ENCODE measurements around the gene CHCHD3. TPM values are rescaled to one million over a fixed set of nuclear protein-coding genes. Genes with fewer than 3 reads are reported as not detected.

The CHCHD3 gene
- total RNA-seq, 2 experiments from 2014 or later = 39.0 to 41.5 TPM

DNA sequence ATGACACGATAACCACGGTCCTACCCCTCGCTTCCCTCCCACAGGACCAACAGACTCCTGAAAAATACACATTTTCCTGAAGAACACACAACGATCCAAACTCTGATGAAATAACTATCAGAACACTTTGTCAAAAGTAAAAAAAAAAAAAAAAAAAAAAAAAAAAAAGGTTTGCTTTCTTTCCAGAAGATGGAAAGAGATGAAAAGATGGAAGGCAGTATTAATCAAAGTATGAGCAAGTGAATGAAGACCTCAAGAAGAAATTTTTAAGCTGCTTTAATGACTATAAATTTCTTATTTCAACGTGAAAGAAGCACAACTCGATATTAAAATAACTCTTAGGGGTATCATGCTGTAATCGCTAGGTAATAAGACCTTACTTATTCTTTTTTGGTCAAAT, 202.3 kb downstream of the CHCHD3 start:
- CTCF ChIA-PET = no interaction called here
- peaks cover 17% of the 10 kb centered on the region for H3K4me1 Mint-ChIP-seq
- no peak overlapping the region for H3K27ac Mint-ChIP-seq
- DNase-seq = no peak
- no peaks in the 10 kb centered on the region for H3K9me3 Mint-ChIP-seq
- no peaks in the 10 kb centered on the region for H3K27me3 Mint-ChIP-seq
- POLR2A ChIA-PET = no interaction called here
- H3K36me3 Mint-ChIP-seq (ENCODE audit: low read depth) = peaks cover 5% of the 10 kb centered on the region
- H3K4me3 Mint-ChIP-seq = no peak overlapping the region

DNA sequence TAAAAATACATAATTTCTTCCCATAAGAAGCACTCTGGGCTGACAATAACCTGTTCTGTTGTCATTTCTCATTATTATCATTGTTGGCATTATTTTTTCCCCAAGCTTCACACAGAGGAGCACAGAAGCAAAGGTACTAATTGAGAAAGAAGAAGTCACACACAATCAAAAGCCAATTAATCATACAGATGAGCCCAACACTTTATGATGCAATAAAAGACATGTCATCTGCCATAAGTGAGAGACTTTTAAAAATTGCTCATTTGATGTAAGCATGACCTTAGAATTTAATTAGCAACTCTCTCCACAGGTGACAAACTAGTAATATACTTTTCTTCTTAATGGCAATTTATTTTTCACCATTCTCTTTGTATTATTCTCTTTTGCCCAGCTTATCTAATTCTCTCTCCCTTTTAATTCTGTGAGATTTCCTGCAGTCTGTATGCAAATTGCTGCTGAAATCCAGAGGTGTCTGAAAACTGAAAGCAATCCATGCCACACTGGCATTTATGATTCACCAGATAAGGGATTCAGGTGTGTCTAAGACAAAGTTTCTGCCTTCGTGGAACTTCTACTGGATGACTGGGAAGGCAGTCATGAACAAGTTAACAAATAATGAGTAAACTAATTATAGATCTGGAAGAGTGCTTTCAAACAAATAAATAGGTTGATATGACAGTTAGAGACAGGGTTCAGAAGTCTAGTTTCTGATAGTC, 203.5 kb downstream of the CHCHD3 start:
- Mint-ChIP-seq H3K4me1 (peaks cover 10% of the 10 kb centered on the region), H3K36me3 (ENCODE audit: low read depth) (no peaks in the 10 kb centered on the region), H3K4me3 (no peak overlapping the region), H3K27ac (no peak overlapping the region), H3K27me3 (no peaks in the 10 kb centered on the region), H3K9me3 (no peaks in the 10 kb centered on the region)
- POLR2A ChIA-PET = no interaction called here
- CTCF ChIA-PET = no interaction called here
- no peak for DNase-seq

DNA sequence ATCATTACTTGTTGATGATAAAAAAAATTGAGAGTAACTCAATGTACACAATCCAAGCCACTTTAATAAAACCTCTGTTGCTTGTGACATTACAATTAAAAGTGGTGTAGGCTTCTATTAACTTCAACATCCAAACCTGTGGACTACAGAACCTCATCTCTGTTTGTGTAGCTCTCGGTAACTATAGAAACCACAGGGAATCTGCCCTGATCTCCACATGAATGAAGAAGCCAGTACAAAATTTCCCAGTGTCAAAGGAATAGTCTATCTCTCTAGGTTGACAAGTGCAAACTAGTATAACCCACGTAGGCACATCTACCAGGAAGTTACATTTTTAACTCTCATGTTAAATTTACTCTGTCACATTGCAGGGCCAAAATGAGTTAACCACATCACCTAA, 204.3 kb downstream of the CHCHD3 start:
- peaks cover 2% of the 10 kb centered on the region for H3K4me1 Mint-ChIP-seq
- H3K36me3 Mint-ChIP-seq (ENCODE audit: low read depth) = no peaks in the 10 kb centered on the region
- H3K9me3 Mint-ChIP-seq = no peaks in the 10 kb centered on the region
- no peak overlapping the region for H3K27ac Mint-ChIP-seq
- no peak overlapping the region for H3K4me3 Mint-ChIP-seq
- ChIA-PET POLR2A (no interaction called here), CTCF (no interaction called here)
- no peaks in the 10 kb centered on the region for H3K27me3 Mint-ChIP-seq
- DNase-seq = no peak

DNA sequence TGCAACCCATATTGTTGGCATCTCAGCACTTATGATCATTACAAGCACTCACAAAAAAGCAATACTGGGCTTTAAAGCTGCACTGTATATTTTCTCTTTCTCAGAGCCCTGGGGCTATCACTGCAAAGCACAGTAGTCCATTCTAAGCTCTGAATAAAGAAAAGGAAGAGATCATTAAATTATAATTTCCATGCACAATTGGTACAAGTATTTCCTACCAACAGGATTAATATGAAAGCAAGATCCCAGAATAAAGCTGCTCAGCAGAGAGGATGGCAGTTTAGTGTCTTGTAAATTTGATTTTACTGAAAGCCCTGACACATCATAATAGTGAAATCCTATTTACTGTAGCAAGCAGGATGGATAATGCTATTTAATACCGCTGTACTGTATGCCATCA, 205.3 kb downstream of the CHCHD3 start:
- H3K4me3 Mint-ChIP-seq = no peak overlapping the region
- H3K36me3 Mint-ChIP-seq (ENCODE audit: low read depth) = no peaks in the 10 kb centered on the region
- no peak for DNase-seq
- no peaks in the 10 kb centered on the region for H3K27me3 Mint-ChIP-seq
- no peaks in the 10 kb centered on the region for H3K9me3 Mint-ChIP-seq
- no peaks in the 10 kb centered on the region for H3K4me1 Mint-ChIP-seq
- ChIA-PET POLR2A (no interaction called here), CTCF (interaction anchor here (1.3 kb wide), 1 partner anchor 10 kb away, joined by 3 read pairs; no protein-coding TSS in a partner anchor)
- no peak overlapping the region for H3K27ac Mint-ChIP-seq

DNA sequence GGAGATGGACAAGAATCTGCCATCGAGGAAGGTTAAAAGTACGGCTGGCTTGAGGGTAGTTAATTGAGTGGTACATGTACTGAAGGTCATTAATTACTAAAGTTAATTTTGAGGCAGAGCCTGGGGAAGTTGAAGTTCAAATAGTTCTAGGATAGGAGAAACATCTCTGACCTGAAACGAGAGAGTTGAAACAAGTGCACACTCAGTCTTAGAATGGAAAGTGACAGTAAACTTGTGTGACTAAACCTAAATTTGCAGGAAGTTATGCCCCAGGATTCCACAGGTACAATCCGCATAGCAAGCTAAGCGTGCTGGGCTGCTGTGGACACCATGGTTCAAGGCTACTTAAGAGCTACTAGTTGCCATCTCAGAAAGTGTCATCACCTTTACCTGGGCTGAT, 209.9 kb downstream of the CHCHD3 start:
- POLR2A ChIA-PET = no interaction called here

DNA sequence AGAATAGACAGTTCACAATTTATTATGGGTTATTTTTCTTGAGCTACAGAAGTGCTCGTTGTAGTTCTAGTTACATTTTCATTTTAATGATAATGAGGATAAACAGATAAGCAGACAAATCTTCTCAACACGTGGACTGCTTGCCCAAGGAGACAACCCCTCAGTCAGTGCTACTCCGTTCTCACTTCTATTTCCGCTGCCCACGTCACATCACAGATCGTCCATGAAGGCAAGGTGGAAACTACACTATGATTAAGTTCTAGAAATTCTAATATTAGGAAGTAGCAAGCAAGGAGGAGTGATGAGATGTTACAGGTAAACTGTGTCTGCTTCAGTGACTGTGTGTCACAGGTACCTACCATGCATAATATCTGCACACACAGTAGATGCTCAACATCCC, 210.5 kb downstream of the CHCHD3 start:
- CTCF ChIA-PET = no interaction called here
- Mint-ChIP-seq H3K4me3 (no peak overlapping the region), H3K27me3 (no peaks in the 10 kb centered on the region), H3K4me1 (no peaks in the 10 kb centered on the region), H3K36me3 (ENCODE audit: low read depth) (peaks cover under 1% of the 10 kb centered on the region), H3K27ac (no peak overlapping the region), H3K9me3 (no peaks in the 10 kb centered on the region)
- POLR2A ChIA-PET = no interaction called here
- no peak for DNase-seq

More for the DNA sequence above, 209.9 kb downstream of the CHCHD3 start:
- Mint-ChIP-seq H3K27ac (no peak overlapping the region), H3K4me1 (no peaks in the 10 kb centered on the region), H3K36me3 (ENCODE audit: low read depth) (no peaks in the 10 kb centered on the region), H3K9me3 (no peaks in the 10 kb centered on the region), H3K27me3 (no peaks in the 10 kb centered on the region), H3K4me3 (no peak overlapping the region)
- DNase-seq = no peak
- CTCF ChIA-PET = no interaction called here

DNA sequence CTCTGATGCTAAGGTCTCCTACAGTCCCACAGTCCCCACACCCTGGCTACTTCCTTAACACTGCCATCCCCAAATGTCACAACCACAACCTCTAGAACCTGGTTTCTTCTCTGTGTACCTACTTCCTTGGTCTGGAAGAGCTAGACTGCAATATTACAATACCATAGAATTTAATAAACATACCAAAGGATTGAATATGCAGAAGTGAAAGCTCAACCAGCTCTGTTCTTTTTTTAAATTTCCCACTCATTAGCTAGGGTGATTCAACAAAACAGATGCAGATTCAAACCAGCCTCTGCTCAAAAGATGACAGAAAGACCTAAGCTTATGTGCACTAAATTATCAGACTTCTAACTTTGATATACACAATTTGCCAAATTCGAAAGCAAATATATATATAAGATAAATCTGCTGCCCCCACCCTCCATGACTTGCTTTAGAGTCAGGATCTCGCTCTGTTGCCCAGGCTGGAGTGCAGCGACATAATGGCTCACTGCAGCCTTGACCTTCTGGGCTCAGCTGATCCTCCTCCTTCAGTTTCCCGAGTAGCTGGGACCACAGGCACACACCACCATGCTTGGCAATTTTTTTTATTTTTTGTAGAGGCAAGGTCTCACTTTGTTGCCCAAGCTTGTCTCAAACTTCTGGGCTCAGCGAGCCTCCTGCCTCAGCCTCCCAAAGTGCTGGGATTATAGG, 212.6 kb downstream of the CHCHD3 start:
- H3K27me3 Mint-ChIP-seq = no peaks in the 10 kb centered on the region
- H3K4me1 Mint-ChIP-seq = no peaks in the 10 kb centered on the region
- no peak overlapping the region for H3K27ac Mint-ChIP-seq
- ChIA-PET CTCF (no interaction called here), POLR2A (no interaction called here)
- no peak overlapping the region for H3K4me3 Mint-ChIP-seq
- H3K9me3 Mint-ChIP-seq = no peaks in the 10 kb centered on the region
- DNase-seq = no peak
- peaks cover 4% of the 10 kb centered on the region for H3K36me3 Mint-ChIP-seq (ENCODE audit: low read depth)

DNA sequence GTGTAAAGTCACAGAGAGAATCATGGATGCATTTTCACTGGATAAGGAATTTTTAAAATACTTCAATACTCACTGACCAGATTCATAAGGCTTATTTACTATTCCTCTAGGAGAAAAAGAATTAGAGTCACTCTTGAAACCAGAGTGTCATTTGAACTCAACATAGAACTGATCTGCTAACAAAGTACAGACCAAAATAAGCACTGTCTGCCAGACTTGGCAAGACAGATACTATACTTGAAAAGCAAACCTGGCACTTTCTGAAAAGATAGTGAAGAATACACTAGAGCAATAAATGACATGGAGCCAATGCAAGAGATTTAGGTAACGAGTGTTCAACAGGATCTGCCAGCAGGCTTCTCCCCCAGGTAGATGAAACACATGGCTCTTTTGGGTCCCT, 215.3 kb downstream of the CHCHD3 start:
- CTCF ChIA-PET = interaction anchor here (0.7 kb wide), 1 partner anchor 9 kb away, joined by 3 read pairs; no protein-coding TSS in a partner anchor
- Mint-ChIP-seq H3K36me3 (ENCODE audit: low read depth) (peaks cover 10% of the 10 kb centered on the region), H3K4me1 (no peaks in the 10 kb centered on the region), H3K27ac (no peak overlapping the region), H3K27me3 (no peaks in the 10 kb centered on the region), H3K9me3 (no peaks in the 10 kb centered on the region), H3K4me3 (no peak overlapping the region)
- DNase-seq = no peak
- POLR2A ChIA-PET = no interaction called here

DNA sequence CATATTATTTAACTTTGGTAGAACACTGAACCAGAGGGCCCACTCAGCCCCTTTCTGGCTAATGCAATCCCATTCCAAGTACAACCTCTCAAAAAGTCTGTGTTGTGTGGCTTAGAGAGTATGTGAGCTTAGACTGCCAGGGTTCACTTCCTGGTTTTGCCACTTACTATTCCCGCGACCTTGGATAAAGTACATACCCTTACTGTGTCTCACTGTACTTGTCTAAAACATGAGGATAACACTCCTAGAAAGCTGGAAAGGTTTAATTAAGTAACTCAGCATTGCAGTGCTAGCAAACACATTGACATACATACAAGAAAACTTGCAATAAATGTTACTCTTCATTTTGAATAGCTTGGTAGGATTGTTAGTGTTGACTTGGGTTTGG, 215.8 kb downstream of the CHCHD3 start:
- DNase-seq = no peak
- H3K27ac Mint-ChIP-seq = no peak overlapping the region
- no peak overlapping the region for H3K4me3 Mint-ChIP-seq
- peaks cover 12% of the 10 kb centered on the region for H3K36me3 Mint-ChIP-seq (ENCODE audit: low read depth)
- no peaks in the 10 kb centered on the region for H3K27me3 Mint-ChIP-seq
- ChIA-PET CTCF (no interaction called here), POLR2A (no interaction called here)
- H3K9me3 Mint-ChIP-seq = no peaks in the 10 kb centered on the region
- no peaks in the 10 kb centered on the region for H3K4me1 Mint-ChIP-seq

DNA sequence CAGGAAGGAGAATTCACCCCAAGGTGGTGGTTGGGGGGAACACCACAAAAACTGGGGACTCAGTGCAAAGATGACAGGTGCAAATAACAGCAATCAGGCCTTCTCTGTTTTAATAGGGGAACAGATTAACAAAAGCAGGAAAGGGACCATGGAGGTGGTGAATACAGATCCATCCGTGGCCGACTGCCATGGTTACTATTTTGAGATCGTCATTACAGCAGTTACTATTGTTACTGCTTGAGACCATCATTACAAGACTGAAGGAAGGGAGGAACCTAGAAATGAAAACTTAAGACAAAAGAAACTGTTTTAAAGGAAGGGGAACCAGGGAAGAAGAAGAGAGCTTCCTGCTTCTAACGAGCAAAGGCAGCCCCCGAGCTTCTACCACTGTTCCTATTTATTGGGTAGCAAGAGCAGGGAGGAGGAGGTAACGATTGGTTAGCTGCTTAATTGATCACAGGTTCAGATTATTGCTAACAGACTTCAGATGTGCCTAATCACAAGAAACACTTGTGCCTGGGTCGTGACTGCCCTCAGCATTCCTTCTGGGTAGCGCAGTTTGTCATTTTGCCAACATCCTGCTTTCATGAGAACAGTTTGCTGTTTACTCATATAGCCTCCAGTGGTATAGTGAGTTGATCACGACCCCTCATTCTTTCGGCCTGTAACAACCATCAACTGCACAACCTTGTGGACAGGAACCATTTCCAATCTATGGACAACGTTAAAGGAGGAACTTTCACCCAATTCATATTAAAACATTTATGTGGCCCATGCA, 216.3 kb downstream of the CHCHD3 start:
- ChIA-PET POLR2A (no interaction called here), CTCF (no interaction called here)
- Mint-ChIP-seq H3K4me3 (no peak overlapping the region), H3K27ac (no peak overlapping the region), H3K27me3 (no peaks in the 10 kb centered on the region), H3K9me3 (no peaks in the 10 kb centered on the region), H3K36me3 (ENCODE audit: low read depth) (peaks cover 12% of the 10 kb centered on the region), H3K4me1 (no peaks in the 10 kb centered on the region)
- DNase-seq = no peak

DNA sequence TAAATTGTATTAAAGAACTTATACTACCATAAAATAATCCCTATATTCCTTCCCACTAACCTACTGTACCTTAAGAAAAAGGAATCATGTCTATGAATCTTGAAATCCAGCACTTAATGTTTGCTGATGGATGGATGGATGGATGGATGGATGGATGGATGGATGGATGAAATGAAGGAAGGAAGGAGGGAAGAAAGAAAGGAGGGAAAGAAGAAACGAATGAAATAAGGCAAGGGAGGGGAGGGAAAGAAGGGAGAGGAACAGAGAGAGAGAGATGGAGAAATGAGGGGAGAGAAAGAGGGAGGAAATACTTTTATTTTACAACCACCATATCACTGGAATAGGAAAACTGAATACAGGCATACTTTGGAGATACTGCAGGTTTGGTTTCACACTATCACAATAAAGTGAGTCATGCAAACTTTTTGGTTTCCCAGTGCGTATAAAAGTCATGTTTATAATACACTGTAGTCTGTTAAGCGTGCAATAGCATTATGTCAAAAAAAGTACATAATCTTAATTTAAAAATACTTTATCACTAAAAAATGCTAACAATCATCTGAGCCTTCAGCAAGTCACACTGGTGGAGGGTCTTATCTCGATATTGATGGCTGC, 219.8 kb downstream of the CHCHD3 start:
- H3K27ac Mint-ChIP-seq = no peak overlapping the region
- no peaks in the 10 kb centered on the region for H3K4me1 Mint-ChIP-seq
- H3K27me3 Mint-ChIP-seq = no peaks in the 10 kb centered on the region
- H3K9me3 Mint-ChIP-seq = no peaks in the 10 kb centered on the region
- no peak for DNase-seq
- H3K4me3 Mint-ChIP-seq = no peak overlapping the region
- ChIA-PET POLR2A (no interaction called here), CTCF (no interaction called here)
- peaks cover 12% of the 10 kb centered on the region for H3K36me3 Mint-ChIP-seq (ENCODE audit: low read depth)

DNA sequence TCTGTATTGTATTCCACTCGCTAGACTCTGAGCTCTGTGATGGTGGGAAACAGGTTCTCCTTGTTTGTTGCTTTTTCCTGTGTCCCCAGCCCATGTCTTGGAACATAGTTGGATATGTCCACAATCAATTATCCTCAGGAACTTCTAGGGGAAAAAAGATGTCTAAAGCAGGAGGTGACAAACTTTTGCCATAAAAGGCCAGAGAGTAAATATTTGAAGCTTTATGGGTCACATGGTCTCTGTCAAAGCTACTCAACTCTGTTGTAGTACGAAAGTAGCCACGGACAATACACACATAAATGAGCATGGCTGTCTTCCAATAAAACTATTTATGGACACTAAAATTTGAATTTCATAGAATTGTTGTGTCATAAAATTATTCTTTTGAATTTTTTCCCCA, 220.5 kb downstream of the CHCHD3 start:
- ChIA-PET CTCF (no interaction called here), POLR2A (no interaction called here)
- no peak overlapping the region for H3K27ac Mint-ChIP-seq
- no peaks in the 10 kb centered on the region for H3K27me3 Mint-ChIP-seq
- H3K36me3 Mint-ChIP-seq (ENCODE audit: low read depth) = peaks cover 12% of the 10 kb centered on the region
- H3K4me1 Mint-ChIP-seq = no peaks in the 10 kb centered on the region
- no peak for DNase-seq
- no peak overlapping the region for H3K4me3 Mint-ChIP-seq
- no peaks in the 10 kb centered on the region for H3K9me3 Mint-ChIP-seq

DNA sequence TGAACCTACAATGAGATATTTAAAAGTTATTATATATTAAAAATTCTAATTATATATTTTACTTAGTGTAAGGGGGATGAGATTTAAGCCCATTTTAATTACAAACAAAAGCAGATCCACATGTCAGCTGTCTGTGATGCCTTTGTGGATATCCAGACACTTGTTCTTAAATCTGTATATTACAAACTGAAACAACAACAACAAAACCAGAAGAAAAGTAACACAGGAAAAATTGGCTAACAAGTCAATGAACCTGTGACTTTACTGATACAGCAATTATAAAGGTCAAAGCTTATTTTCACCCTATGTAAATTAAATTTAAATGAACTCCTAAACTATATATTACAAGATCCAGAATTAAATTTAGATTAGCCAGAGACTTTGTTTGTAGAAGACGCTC, 222.7 kb downstream of the CHCHD3 start:
- Mint-ChIP-seq H3K9me3 (no peaks in the 10 kb centered on the region), H3K27ac (no peak overlapping the region), H3K4me1 (no peaks in the 10 kb centered on the region), H3K4me3 (no peak overlapping the region), H3K27me3 (no peaks in the 10 kb centered on the region), H3K36me3 (ENCODE audit: low read depth) (peaks cover 8% of the 10 kb centered on the region)
- CTCF ChIA-PET = no interaction called here
- no peak for DNase-seq
- POLR2A ChIA-PET = no interaction called here

Measured in activated CD4-positive, alpha-beta memory T cell treated with anti-CD3 and anti-CD28 coated beads, Interleukin-2, amount 10 ng/mL, durations not matched to agents 7 days and 5 days (primary cell).